PFSK-1 (cell line): ENCODE data around the gene C16orf78.

ENCODE experiments used
- FOXP2 ChIP-seq: optimal IDR thresholded peaks from 2 replicates; pipeline ENCODE3; 2011; ENCODE audit warnings: borderline replicate concordance, control low read depth, inconsistent platforms; ENCODE audit not compliant: insufficient read depth; ENCODE audit errors: extremely low read length, extremely low read depth
- POLR2AphosphoS5 ChIP-seq: IDR thresholded peaks from 2 replicates; pipeline ENCODE4 v1.6.1; 2012; ENCODE audit warnings: low read depth, mild to moderate bottlenecking, control low read depth, low read length, moderate library complexity
- REST ChIP-seq, 2 experiments: IDR thresholded peaks; 2 replicates each; pipeline versions ENCODE4 v1.6.1 to v1.8.0; 2011 to 2012; ENCODE audit warnings: low read depth in 2 of 2, low read length in 2 of 2, control low read depth in 1 of 2, inconsistent platforms in 1 of 2, mild to moderate bottlenecking in 1 of 2, moderate library complexity in 1 of 2; ENCODE audit not compliant: insufficient read depth in 1 of 2
- SIN3A ChIP-seq: IDR thresholded peaks from 2 replicates; pipeline ENCODE4 v1.6.1; 2012; ENCODE audit warnings: mild to moderate bottlenecking, low read length, moderate library complexity, borderline replicate concordance; ENCODE audit not compliant: insufficient read depth
- TAF1 ChIP-seq: IDR thresholded peaks from 2 replicates; pipeline ENCODE4 v1.6.1; 2012; ENCODE audit warnings: low read length, control low read depth, borderline replicate concordance; ENCODE audit not compliant: insufficient read depth

C16orf78 gene

GRCh38 chr16:49398761-49399160, 25.2 kb downstream of the C16orf78 start:
- TF ChIP-seq FOXP2: no peak
- TF ChIP-seq TAF1: no peak
- TF ChIP-seq SIN3A: no peak
- no peak for TF ChIP-seq POLR2AphosphoS5
- no peak for TF ChIP-seq REST (IDR thresholded peaks at IDR 0.05; ENCODE audit: insufficient read depth in 1 of 2, low read depth in 2 of 2, low read length in 2 of 2)

DNA sequence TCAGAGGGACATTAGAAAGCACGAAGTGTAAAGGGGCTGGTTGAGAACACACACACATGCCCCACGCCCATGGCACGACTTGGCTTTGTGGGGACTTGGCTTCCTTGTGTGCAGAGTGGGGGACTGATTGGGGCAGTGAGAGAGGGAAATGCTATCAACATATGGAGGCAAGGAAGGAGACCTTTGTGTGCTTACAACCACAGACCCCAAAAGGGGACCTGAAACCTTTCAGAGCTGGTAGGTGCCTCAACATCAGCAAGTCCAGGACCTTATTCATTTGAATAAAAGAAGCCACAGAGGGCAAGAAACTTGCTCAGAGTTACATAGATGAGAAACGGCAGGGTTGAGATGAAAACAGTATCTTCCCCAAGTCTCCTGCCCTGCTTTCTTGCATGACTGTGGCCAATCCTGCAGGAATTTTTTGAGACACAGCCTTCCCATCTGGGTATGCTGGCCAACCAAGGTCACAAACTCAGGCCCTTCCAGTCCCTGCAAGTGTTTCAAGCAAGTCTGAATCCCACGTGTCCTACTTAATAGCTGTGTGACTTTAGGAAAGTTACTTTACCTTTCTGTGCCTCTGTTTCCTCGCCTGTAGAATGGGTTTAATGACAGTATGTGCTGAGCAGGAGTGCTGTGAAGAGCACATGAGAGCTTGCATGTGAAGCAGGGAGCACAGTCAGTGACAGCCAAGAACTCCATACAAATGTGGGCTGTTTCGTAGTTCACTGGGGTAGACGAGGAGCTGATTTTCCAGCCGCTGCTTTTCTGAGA, 26.2 kb downstream of the C16orf78 start:
- no peak for TF ChIP-seq POLR2AphosphoS5
- no peak for TF ChIP-seq TAF1
- no peak for TF ChIP-seq REST (IDR thresholded peaks at IDR 0.05; ENCODE audit: insufficient read depth in 1 of 2, low read depth in 2 of 2, low read length in 2 of 2)
- TF ChIP-seq FOXP2: no peak
- no peak for TF ChIP-seq SIN3A

- TF ChIP-seq TAF1: no peak
- TF ChIP-seq FOXP2: no peak
- TF ChIP-seq REST (IDR thresholded peaks at IDR 0.05; ENCODE audit: insufficient read depth in 1 of 2, low read depth in 2 of 2, low read length in 2 of 2): no peak
- no peak for TF ChIP-seq SIN3A
- TF ChIP-seq POLR2AphosphoS5: no peak
Measured at GRCh38 chr16:49400611-49401010, 27.0 kb downstream of the C16orf78 start.

- TF ChIP-seq FOXP2: no peak
- TF ChIP-seq TAF1: no peak
- TF ChIP-seq REST (IDR thresholded peaks at IDR 0.05; ENCODE audit: insufficient read depth in 1 of 2, low read depth in 2 of 2, low read length in 2 of 2): no peak
- no peak for TF ChIP-seq SIN3A
Measured at GRCh38 chr16:49405123-49405522, 31.5 kb downstream of the C16orf78 start.
